IMR-90 (cell line): ENCODE results near the gene CLIC3. TPM values are rescaled to one million over a fixed set of nuclear protein-coding genes. Genes with fewer than 3 reads are reported as not detected.

Experiments used
- ATAC-seq: fragments of 200-7000 bp; cut with Tn5 transposase; 2 replicates; pipeline ENCODE4 v1.9.1; 2020; ENCODE audit warnings: low read depth, mild to moderate bottlenecking, moderate library complexity
- BruUV-seq: library from RNA; stranded (reverse); fragments of 400-500 nt; replicated peaks from 2 replicates; lab custom pipeline; 2021; lab: Mats Ljungman, UMichigan
- CTCF ChIA-PET: fragments of 300-600 bp; formaldehyde crosslinking; extraction: SDS; loops from one replicate; lab custom pipeline; 2021; ENCODE audit warnings: antibody characterized with exemption; lab: Yijun Ruan, JAX
- POLR2A ChIA-PET: fragments of 300-600 bp; sonication (Branson Sonifier 250); formaldehyde crosslinking; loops from one replicate; lab custom pipeline; 2022; ENCODE audit warnings: antibody characterized with exemption; ENCODE audit not compliant: unreplicated experiment; lab: Charles Lee
- DNase-seq: peaks from one replicate; pipeline ENCODE4 v3.0.0; 2013
- H2AFZ ChIP-seq: replicated peaks from 2 replicates; pipeline ENCODE3; 2013; ENCODE audit warnings: low read length, mild to moderate bottlenecking; ENCODE audit not compliant: poor library complexity
- H2AK5ac ChIP-seq: 2 replicates; pipeline ENCODE4 v1.6.1; 2013; ENCODE audit warnings: low read depth, low read length, inconsistent platforms
- H2AK9ac ChIP-seq: replicated peaks from 2 replicates; pipeline ENCODE3; 2013; ENCODE audit warnings: mild to moderate bottlenecking, low read depth, low read length, moderate library complexity; ENCODE audit not compliant: poor library complexity
- H2BK120ac ChIP-seq: 2 replicates; pipeline ENCODE4 v1.6.1; 2013; ENCODE audit warnings: low read depth, low read length, inconsistent platforms
- H2BK15ac ChIP-seq: 3 replicates; pipeline ENCODE4 v1.6.1; 2013; ENCODE audit warnings: low read depth, low read length, inconsistent platforms
- H2BK20ac ChIP-seq: 2 replicates; pipeline ENCODE4 v1.6.1; 2013; ENCODE audit warnings: low read depth, mild to moderate bottlenecking, inconsistent platforms, low read length, moderate library complexity
- H2BK5ac ChIP-seq: 2 replicates; pipeline ENCODE4 v1.6.1; 2013; ENCODE audit warnings: mild to moderate bottlenecking, low read depth, low read length, inconsistent platforms; ENCODE audit not compliant: poor library complexity, severe bottlenecking
- H3K14ac ChIP-seq: replicated peaks from 2 replicates; pipeline ENCODE4 v1.6.1; 2013; ENCODE audit warnings: low read depth, low read length, inconsistent platforms
- H3K18ac ChIP-seq: 2 replicates; pipeline ENCODE4 v1.6.1; 2013; ENCODE audit warnings: low read depth, low read length, control low read depth
- H3K23ac ChIP-seq: 2 replicates; pipeline ENCODE4 v1.6.1; 2013; ENCODE audit warnings: low read depth, low read length, inconsistent platforms
- H3K27ac ChIP-seq: 2 replicates; pipeline ENCODE4 v1.5.1; 2013; ENCODE audit warnings: mild to moderate bottlenecking, control low read depth, low read length; ENCODE audit not compliant: insufficient read depth
- H3K27me3 ChIP-seq: 2 replicates; pipeline ENCODE4 v1.6.1; 2013; ENCODE audit warnings: low read length; ENCODE audit not compliant: control insufficient read depth, insufficient read depth
- H3K36me3 ChIP-seq: 2 replicates; pipeline ENCODE4 v1.6.1; 2013; ENCODE audit warnings: low read length, mixed read lengths; ENCODE audit not compliant: control insufficient read depth, insufficient read depth
- H3K4ac ChIP-seq: 2 replicates; pipeline ENCODE4 v1.6.1; 2013; ENCODE audit warnings: low read depth, low read length, inconsistent platforms
- H3K4me1 ChIP-seq: 2 replicates; pipeline ENCODE4 v1.6.1; 2013; ENCODE audit warnings: low read length, mixed read lengths; ENCODE audit not compliant: control insufficient read depth, insufficient read depth
- H3K4me2 ChIP-seq: 2 replicates; pipeline ENCODE4 v1.6.1; 2013; ENCODE audit warnings: low read depth, mild to moderate bottlenecking, control low read depth, low read length, moderate library complexity
- H3K4me3 ChIP-seq: 2 replicates; pipeline ENCODE4 v1.5.1; 2013; ENCODE audit warnings: low read depth, mild to moderate bottlenecking, control low read depth, low read length, moderate library complexity; ENCODE audit not compliant: insufficient read depth
- H3K56ac ChIP-seq: 2 replicates; pipeline ENCODE4 v1.6.1; 2013; ENCODE audit warnings: low read length, inconsistent platforms; ENCODE audit not compliant: insufficient read depth; ENCODE audit errors: extremely low read depth
- H3K79me1 ChIP-seq, 2 experiments: 2 replicates each; pipeline ENCODE4 v1.6.1; 2013; ENCODE audit warnings: low read length in 2 of 2, inconsistent platforms in 1 of 2, low read depth in 1 of 2
- H3K9ac ChIP-seq: 2 replicates; pipeline ENCODE4 v1.6.1; 2013; ENCODE audit warnings: low read depth, low read length, control low read depth
- H3K9me1 ChIP-seq: 2 replicates; pipeline ENCODE4 v1.6.1; 2013; ENCODE audit warnings: low read length, inconsistent platforms; ENCODE audit not compliant: insufficient read depth
- H3K9me3 ChIP-seq: 2 replicates; pipeline ENCODE4 v1.6.1; 2013; ENCODE audit warnings: low read length; ENCODE audit not compliant: control insufficient read depth, insufficient read depth
- H4K20me1 ChIP-seq: 2 replicates; pipeline ENCODE4 v1.6.1; 2013; ENCODE audit warnings: low read length, inconsistent platforms; ENCODE audit not compliant: insufficient read depth
- H4K5ac ChIP-seq: 2 replicates; pipeline ENCODE4 v1.6.1; 2013; ENCODE audit warnings: mild to moderate bottlenecking, low read depth, low read length, control low read depth
- H4K8ac ChIP-seq, 2 experiments: 2 replicates each; pipeline ENCODE4 v1.6.1; 2013; ENCODE audit warnings: low read depth in 2 of 2, low read length in 2 of 2, control low read depth in 1 of 2, inconsistent platforms in 1 of 2
- H4K91ac ChIP-seq: 2 replicates; pipeline ENCODE4 v1.6.1; 2013; ENCODE audit warnings: low read depth, low read length, inconsistent platforms; ENCODE audit not compliant: insufficient read depth
- BHLHE40 ChIP-seq: fragments of 150-350 bp; IDR thresholded peaks from 2 replicates; pipeline ENCODE4 v1.6.1; 2016; ENCODE audit warnings: mild to moderate bottlenecking, low read depth, low read length
- CEBPB ChIP-seq: IDR thresholded peaks from 2 replicates; pipeline ENCODE4 v1.6.1; 2012; ENCODE audit warnings: low read depth, low read length, improper control_type of control experiment
- CHD1 ChIP-seq: IDR thresholded peaks from 2 replicates; pipeline ENCODE4 v1.6.1; 2012; ENCODE audit warnings: low read depth, low read length, improper control_type of control experiment
- FOS ChIP-seq: fragments of 150-350 bp; IDR thresholded peaks from 2 replicates; pipeline ENCODE4 v1.6.1; 2016; ENCODE audit warnings: low read depth, low read length
- MAFK ChIP-seq: IDR thresholded peaks from 2 replicates; pipeline ENCODE4 v1.6.1; 2012; ENCODE audit warnings: low read depth, low read length, improper control_type of control experiment
- MAZ ChIP-seq: IDR thresholded peaks from 2 replicates; pipeline ENCODE4 v1.6.1; 2012; ENCODE audit warnings: low read depth, mild to moderate bottlenecking, low read length, improper control_type of control experiment, moderate library complexity, borderline replicate concordance
- MXI1 ChIP-seq: IDR thresholded peaks from 2 replicates; pipeline ENCODE4 v1.6.1; 2012; ENCODE audit warnings: low read depth, mild to moderate bottlenecking, low read length, moderate library complexity, borderline replicate concordance
- NFE2L2 ChIP-seq: fragments of 150-350 bp; IDR thresholded peaks from 2 replicates; pipeline ENCODE4 v1.6.1; 2016; ENCODE audit warnings: low read depth, mild to moderate bottlenecking, low read length
- POLR2A ChIP-seq: IDR thresholded peaks from 2 replicates; pipeline ENCODE4 v1.6.1; 2012; ENCODE audit warnings: mild to moderate bottlenecking, low read depth, low read length
- RAD21 ChIP-seq: IDR thresholded peaks from 2 replicates; pipeline ENCODE4 v1.6.1; 2012; ENCODE audit warnings: low read length, improper control_type of control experiment
- RCOR1 ChIP-seq: IDR thresholded peaks from 2 replicates; pipeline ENCODE4 v1.6.1; 2012; ENCODE audit warnings: mild to moderate bottlenecking, low read length, improper control_type of control experiment; ENCODE audit not compliant: insufficient replicate concordance
- RFX5 ChIP-seq: IDR thresholded peaks from 2 replicates; pipeline ENCODE4 v1.8.0; 2012; ENCODE audit warnings: low read depth, mild to moderate bottlenecking, low read length, moderate library complexity
- SMC3 ChIP-seq: fragments of 150-350 bp; IDR thresholded peaks from 2 replicates; pipeline ENCODE4 v1.6.1; 2016; ENCODE audit warnings: low read depth, mild to moderate bottlenecking, antibody characterized with exemption, low read length, moderate library complexity
- WGBS, 2 experiments: methylation state at CpG; one replicate each; pipeline versions ENCODE4 v1.1.5 to v1.1.7; 2013; ENCODE audit warnings: missing lambda C conversion rate in 2 of 2; ENCODE audit not compliant: insufficient read length in 1 of 2; ENCODE audit errors: extremely low coverage in 2 of 2; 5-methylcytosine and 5-hydroxymethylcytosine counted together
- dilution Hi-C: fragments of 300-500 bp; cut with HindIII; formaldehyde crosslinking; loops from one replicate; pipeline ENCODE4 v1.14.3; 2018; ENCODE audit warnings: low sequenced_read_pairs; ENCODE audit not compliant: unreplicated experiment
- in situ Hi-C: fragments of 300-500 bp; cut with MboI; formaldehyde crosslinking; loops from 3 replicates; pipeline ENCODE4 v1.14.3; 2019; ENCODE audit warnings: low sequenced_read_pairs, inconsistent platforms, mixed read lengths
- intact Hi-C: fragments of 100-400 bp; cut with micrococcal nuclease; formaldehyde crosslinking; loops from 2 replicates; pipeline ENCODE4 v1.10.0; 2022
- polyA plus RNA-seq, 3 experiments: library from polyadenylated mRNA; depleted of rRNA; stranded (reverse); fragments of >200 nt; gene quantifications; 2 replicates each; pipeline ENCODE4 v1.2.3, GENCODE V29; 2012; ENCODE audit warnings: low replicate concordance in 1 of 3
- total RNA-seq: library from RNA; depleted of rRNA; stranded (reverse); fragments of >200 nt; gene quantifications from 2 replicates; pipeline ENCODE4 v1.2.3, GENCODE V29; 2012
- TF ChIP-seq, protein P1 (sequence below): fragments of 150-350 bp; IDR thresholded peaks from 2 replicates; pipeline ENCODE4 v1.6.1; 2017; ENCODE audit warnings: mild to moderate bottlenecking, antibody characterized with exemption, low read length, low read depth
- TF ChIP-seq, protein P2 (sequence below): conservative IDR thresholded peaks from 2 replicates; pipeline ENCODE4 v1.5.1; 2012; ENCODE audit warnings: mild to moderate bottlenecking, low read depth, low read length, improper control_type of control experiment
- TF ChIP-seq, protein P3 (sequence below): fragments of 150-350 bp; IDR thresholded peaks from 2 replicates; pipeline ENCODE4 v1.6.1; 2016; ENCODE audit warnings: low read depth, mild to moderate bottlenecking, low read length, moderate library complexity, borderline replicate concordance

The CLIC3 gene
- total and polyA plus RNA-seq, 2 of the 4 experiments (the other 2 are of a cell fraction): 0.18 to 1.7 TPM

DNA sequence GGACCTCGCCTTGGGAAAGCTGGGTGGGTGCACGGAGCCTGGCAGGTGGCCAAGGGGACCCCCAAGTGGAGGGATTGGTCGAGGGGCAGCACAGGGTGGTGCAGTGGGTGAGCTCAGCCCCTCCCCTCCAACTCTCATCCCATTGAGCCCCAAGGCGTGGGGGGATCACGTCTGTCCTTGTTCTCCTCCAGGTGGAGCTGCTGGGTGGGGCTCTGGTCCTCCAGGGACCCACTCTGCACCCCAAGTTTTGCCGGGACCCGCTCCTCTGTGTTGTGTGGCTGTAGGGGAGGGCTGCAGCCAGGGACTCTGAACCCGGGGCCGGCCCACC is 39.1 kb upstream of the CLIC3 start:
- Histone ChIP-seq H2BK5ac (no peak overlapping the region), H2AK9ac (no peak overlapping the region), H2AK5ac (no peak overlapping the region), H3K9ac (no peak overlapping the region), H3K27me3 (peaks cover 2% of the 10 kb centered on the region; the same call in 1 of the 2 replicates), H4K91ac (no peak overlapping the region), H2BK120ac (no peak overlapping the region), H3K4me3 (no peak overlapping the region), H3K4me2 (no peak overlapping the region), H2AFZ (peak overlapping the region; percentile 53), H3K4me1 (no peaks in the 10 kb centered on the region), H3K9me1 (no peaks in the 10 kb centered on the region), H4K8ac (no peak overlapping the region), H3K23ac (no peak overlapping the region), H2BK20ac (no peak overlapping the region), H3K56ac (no peak overlapping the region), H3K79me1 (no peaks in the 10 kb centered on the region), H3K14ac (no peak overlapping the region), H3K9me3 (no peaks in the 10 kb centered on the region), H3K36me3 (peaks cover 15% of the 10 kb centered on the region), H4K5ac (no peak overlapping the region), H3K18ac (no peak overlapping the region), H4K20me1 (no peaks in the 10 kb centered on the region; the same call in 1 of the 2 replicates), H3K4ac (no peak overlapping the region), H3K27ac (no peak overlapping the region), H2BK15ac (no peak overlapping the region)
- ATAC-seq: no peak; the same call in 1 of the 2 replicates
- WGBS, 2 experiments: no CpG with 5 or more reads among the region's 9 CpGs
- dilution Hi-C loops (no loop called here), in situ Hi-C loops (loop anchor here (10.0 kb wide), 1 partner anchor 251 kb away; no protein-coding TSS in a partner anchor), intact Hi-C loops (loop anchor here (1.0 kb wide), 3 partner anchors 87 to 248 kb away; no protein-coding TSS in a partner anchor)
- no peak for DNase-seq
- ChIA-PET CTCF (interaction anchor here (0.6 to 3.1 kb wide), 7 partner anchors 11 to 249 kb away, joined by 3 to 27 read pairs (median 4); partner anchors contain the start of gene NPDC1), POLR2A (no interaction called here)
- no TSS peak for BruUV-seq
- TF ChIP-seq RCOR1: no peak
- no peak for TF ChIP-seq MAFK
- TF ChIP-seq RAD21: no peak
- TF ChIP-seq, protein P1, sequence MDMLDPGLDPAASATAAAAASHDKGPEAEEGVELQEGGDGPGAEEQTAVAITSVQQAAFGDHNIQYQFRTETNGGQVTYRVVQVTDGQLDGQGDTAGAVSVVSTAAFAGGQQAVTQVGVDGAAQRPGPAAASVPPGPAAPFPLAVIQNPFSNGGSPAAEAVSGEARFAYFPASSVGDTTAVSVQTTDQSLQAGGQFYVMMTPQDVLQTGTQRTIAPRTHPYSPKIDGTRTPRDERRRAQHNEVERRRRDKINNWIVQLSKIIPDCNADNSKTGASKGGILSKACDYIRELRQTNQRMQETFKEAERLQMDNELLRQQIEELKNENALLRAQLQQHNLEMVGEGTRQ: no peak
- no peak for TF ChIP-seq FOS
- TF ChIP-seq RFX5: no peak
- TF ChIP-seq NFE2L2: no peak
- no peak for TF ChIP-seq CHD1
- no peak for TF ChIP-seq SMC3
- TF ChIP-seq CEBPB: no peak
- TF ChIP-seq POLR2A: no peak
- TF ChIP-seq MXI1: no peak
- TF ChIP-seq, protein P2, sequence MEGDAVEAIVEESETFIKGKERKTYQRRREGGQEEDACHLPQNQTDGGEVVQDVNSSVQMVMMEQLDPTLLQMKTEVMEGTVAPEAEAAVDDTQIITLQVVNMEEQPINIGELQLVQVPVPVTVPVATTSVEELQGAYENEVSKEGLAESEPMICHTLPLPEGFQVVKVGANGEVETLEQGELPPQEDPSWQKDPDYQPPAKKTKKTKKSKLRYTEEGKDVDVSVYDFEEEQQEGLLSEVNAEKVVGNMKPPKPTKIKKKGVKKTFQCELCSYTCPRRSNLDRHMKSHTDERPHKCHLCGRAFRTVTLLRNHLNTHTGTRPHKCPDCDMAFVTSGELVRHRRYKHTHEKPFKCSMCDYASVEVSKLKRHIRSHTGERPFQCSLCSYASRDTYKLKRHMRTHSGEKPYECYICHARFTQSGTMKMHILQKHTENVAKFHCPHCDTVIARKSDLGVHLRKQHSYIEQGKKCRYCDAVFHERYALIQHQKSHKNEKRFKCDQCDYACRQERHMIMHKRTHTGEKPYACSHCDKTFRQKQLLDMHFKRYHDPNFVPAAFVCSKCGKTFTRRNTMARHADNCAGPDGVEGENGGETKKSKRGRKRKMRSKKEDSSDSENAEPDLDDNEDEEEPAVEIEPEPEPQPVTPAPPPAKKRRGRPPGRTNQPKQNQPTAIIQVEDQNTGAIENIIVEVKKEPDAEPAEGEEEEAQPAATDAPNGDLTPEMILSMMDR: no peak
- TF ChIP-seq MAZ: no peak
- TF ChIP-seq BHLHE40: no peak
- TF ChIP-seq, protein P3, sequence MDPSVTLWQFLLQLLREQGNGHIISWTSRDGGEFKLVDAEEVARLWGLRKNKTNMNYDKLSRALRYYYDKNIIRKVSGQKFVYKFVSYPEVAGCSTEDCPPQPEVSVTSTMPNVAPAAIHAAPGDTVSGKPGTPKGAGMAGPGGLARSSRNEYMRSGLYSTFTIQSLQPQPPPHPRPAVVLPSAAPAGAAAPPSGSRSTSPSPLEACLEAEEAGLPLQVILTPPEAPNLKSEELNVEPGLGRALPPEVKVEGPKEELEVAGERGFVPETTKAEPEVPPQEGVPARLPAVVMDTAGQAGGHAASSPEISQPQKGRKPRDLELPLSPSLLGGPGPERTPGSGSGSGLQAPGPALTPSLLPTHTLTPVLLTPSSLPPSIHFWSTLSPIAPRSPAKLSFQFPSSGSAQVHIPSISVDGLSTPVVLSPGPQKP: no peak
